Measurements from ENCODE around the gene ZNF432.

ZNF432 gene

DNA sequence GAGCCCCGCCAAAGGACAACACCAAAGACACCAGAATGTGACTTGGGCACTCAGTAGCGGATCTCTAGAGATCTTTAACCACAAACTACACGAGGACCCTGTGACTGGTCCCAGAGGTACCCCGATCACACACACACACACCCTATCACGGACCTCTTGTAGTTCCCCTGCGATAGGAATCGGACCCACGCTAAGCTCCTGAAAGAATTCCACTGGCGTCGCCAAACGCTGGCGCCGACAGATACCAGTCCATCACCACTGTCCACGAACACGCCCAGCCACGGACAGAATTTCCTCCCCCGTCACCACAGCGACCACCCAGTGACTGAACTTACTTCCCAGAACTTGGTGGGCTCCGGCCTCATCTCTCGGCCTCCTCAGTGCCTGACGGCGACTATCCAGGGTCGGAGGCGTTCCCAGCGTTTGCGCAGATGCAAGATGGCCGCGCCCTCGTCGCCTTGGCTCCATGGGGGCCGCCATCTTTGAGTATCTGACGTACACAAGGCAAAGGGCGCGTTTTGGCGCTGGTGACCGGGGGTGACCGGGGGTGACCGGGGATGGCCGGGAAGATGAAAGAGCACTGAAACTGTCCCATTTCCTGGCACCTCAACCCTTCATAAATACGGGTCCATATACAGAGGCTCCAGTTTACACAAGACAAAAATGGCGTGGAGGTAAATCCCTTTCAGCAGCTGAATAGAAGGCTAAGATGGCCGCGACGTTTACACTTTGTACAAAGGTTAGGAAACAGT is 40.7 kb downstream of the ZNF432 start, which contains the start of gene ZNF615:
Gene ZNF615, minus strand, starts transcription at position 406 of the 752 bp plus-strand sequence. CDS start 4,500 bp downstream, outside the sequence.
- DNase-seq: peak; percentile 29

DNA sequence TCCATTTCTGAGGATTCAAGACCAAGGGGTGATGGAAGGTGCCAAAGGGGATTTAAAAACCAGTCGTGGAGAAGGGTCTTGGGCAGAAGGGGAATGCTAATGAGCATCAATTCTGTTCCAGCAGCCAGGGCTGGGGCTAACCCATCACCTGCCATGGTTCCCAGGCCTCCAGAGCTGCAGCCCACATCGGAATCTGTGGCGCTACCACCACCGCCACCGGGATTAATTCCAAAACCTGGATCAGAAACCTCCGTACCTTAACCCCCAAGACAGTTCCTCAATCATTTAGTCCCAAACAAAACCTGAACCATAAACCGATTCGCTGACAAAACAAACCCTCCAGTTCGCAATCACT is 41.2 kb downstream of the ZNF432 start:
- DNase-seq: no peak

DNA sequence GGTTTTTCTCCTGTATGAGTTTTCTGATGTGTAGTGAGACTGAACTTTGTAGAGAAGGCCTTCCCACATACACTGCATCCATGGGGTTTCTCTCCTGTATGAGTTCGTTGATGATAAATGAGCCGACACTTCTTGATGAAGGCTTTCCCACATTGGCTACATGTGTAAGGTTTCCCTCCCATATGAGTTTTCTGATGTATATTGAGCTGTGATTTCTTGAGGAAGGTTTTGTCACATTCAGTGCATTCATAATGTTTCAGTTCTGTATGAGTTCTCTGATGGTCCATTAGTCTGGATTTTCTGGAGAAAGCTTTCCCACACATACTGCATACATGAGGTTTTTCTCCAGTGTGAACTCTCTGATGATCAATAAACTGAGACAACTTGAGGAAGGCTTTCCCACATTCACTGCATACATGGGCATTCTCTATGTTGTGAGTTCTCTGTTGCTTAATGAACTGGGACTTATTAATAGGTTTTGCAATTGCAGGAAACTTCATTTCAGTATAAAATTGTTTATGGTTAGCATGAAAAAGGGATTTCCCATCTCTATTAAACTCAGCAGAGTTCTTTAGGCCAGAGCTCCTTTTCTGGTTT is 54.5 kb downstream of the ZNF432 start:
- no peak for DNase-seq

GRCh38 chr19:51993422-51993821 is 55.2 kb downstream of the ZNF432 start:
- no peak for DNase-seq

DNA sequence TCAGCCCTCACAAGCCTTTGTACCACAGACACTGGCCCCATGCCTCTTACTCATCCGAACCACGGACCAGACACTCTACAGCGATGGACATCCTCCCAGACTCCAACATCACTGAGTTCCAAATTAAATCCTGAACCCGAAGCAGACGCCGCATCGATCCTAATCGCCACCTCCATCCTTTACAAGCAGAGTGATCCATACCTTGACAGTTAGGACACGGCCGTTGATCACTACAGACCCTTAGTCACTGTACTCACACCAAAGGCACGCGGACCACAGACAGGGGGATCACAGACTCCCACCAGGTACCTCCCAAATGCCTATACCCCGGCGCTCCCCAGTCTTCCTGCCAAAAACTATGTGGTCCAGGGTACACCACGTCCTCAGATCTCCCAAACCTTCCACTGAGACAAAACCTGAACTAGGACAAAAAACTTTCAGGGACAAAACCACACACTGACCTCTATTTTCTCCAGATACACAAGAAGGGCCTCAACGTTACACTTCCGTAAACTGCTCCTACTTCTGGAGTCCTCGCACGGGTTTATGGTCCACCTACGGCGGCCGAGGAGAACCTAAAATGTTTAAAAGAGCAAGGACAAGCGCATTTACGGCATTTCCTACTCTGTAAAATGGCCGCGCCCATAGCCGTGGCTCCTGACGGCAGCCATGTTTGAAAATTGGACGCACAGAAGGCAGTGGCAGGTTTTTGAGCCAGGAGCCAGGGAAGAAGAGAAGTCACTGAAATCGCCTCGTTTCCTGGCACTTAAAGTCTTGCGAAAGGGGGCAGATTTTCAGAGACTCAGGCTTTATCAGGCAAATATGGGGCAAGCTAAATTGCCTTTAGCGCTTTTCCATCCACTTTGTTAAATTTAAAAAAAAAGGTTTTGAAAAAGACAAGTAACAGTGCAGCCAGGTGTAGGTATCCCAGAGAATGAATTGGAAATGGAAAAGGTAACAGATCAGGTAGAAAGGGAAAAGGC is 62.0 kb downstream of the ZNF432 start, which contains the start of gene ZNF350:
Gene ZNF350, minus strand, starts transcription at position 532 of the 983 bp plus-strand sequence. CDS start 12,480 bp downstream, outside the sequence.
- DNase-seq: peak; percentile 31

DNA sequence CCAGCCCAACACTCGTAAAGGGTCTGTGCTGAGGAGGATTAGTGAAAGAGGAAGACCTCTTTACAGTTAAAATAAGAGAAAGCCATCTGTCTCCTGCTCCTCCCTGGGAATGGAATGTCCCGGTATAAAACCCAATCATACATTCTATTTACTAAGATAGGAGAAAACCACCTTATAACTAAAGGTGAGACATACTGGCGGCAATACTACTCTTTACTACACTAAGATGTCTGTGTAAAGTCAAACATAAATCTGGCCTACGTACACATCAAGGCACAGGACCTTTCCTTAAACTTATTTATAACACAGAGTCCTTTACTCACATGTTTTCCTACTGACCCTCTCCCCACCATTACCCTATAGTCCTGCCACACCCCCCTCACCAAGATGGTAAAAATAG is 65.3 kb downstream of the ZNF432 start:
- no peak for DNase-seq

All from 8988T (cell line).